ENCODE results near the gene SOX18.

SOX18 gene

GRCh38 chr20:64035066-64035932, 14.1 kb downstream of the SOX18 start:
- peak; percentile 71 for DNase-seq (ENCODE audit: low spot score)
- TF ChIP-seq CTCF (IDR thresholded peaks at IDR 0.05; ENCODE audit: borderline replicate concordance, control extremely low read depth, extremely low read depth, insufficient read depth, missing control alignments) = no peak
- in situ Hi-C loops (cut with MboI; ENCODE audit: low sequenced_read_pairs, unreplicated experiment) = no loop called here

GRCh38 chr20:64033981-64034493, 15.4 kb downstream of the SOX18 start:
- in situ Hi-C loops (cut with MboI; ENCODE audit: low sequenced_read_pairs, unreplicated experiment) = no loop called here

GRCh38 chr20:64032706-64033624, 16.5 kb downstream of the SOX18 start:
- in situ Hi-C loops (cut with MboI; ENCODE audit: low sequenced_read_pairs, unreplicated experiment) = no loop called here
- no peak for DNase-seq (ENCODE audit: low spot score)
- no peak for TF ChIP-seq CTCF (IDR thresholded peaks at IDR 0.05; ENCODE audit: borderline replicate concordance, control extremely low read depth, extremely low read depth, insufficient read depth, missing control alignments)

More at GRCh38 chr20:64033981-64034493, 15.4 kb downstream of the SOX18 start:
- TF ChIP-seq CTCF (IDR thresholded peaks at IDR 0.05; ENCODE audit: borderline replicate concordance, control extremely low read depth, extremely low read depth, insufficient read depth, missing control alignments) = no peak
- DNase-seq (ENCODE audit: low spot score) = no peak

- in situ Hi-C loops (cut with MboI; ENCODE audit: low sequenced_read_pairs, unreplicated experiment) = no loop called here
- TF ChIP-seq CTCF (IDR thresholded peaks at IDR 0.05; ENCODE audit: borderline replicate concordance, control extremely low read depth, extremely low read depth, insufficient read depth, missing control alignments) = no peak
- DNase-seq (ENCODE audit: low spot score) = no peak
Observed at GRCh38 chr20:64031822-64032314, 17.6 kb downstream of the SOX18 start.

- no peak for DNase-seq (ENCODE audit: low spot score)
- in situ Hi-C loops (cut with MboI; ENCODE audit: low sequenced_read_pairs, unreplicated experiment) = no loop called here
- TF ChIP-seq CTCF (IDR thresholded peaks at IDR 0.05; ENCODE audit: borderline replicate concordance, control extremely low read depth, extremely low read depth, insufficient read depth, missing control alignments) = no peak
Observed at GRCh38 chr20:64030371-64031134, 18.9 kb downstream of the SOX18 start.
